Measurements from ENCODE around the gene PDGFRB. TPM values are rescaled to one million over a fixed set of nuclear protein-coding genes. Genes with fewer than 3 reads are reported as not detected.

Gene PDGFRB
- total and polyA plus RNA-seq, 10 of the 15 experiments (the other 5 are each of a cell fraction or from before 2014, with no cell fraction given) = 0.02 to 3.0 (median 1.0) TPM

DNA sequence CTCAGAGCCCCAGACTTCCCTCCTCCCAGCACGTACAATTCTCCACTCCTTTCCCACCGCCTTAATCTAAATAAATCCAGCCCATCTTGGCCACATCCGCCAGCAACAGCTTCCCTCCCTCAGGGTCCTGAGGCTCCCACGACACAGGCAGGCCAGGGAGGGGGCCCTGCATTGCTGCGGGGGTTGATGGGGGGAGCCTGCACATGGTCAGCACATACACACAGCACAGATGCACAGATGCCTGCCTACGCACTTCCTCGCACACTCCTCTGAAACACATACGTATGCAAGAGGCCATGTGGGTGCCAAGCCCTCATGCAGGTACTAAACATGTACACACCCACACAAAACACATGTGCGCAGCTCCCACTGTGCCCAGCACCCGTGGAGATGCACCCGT lies 14.8 kb downstream of the PDGFRB start (continued):
- TF ChIP-seq, protein P1, sequence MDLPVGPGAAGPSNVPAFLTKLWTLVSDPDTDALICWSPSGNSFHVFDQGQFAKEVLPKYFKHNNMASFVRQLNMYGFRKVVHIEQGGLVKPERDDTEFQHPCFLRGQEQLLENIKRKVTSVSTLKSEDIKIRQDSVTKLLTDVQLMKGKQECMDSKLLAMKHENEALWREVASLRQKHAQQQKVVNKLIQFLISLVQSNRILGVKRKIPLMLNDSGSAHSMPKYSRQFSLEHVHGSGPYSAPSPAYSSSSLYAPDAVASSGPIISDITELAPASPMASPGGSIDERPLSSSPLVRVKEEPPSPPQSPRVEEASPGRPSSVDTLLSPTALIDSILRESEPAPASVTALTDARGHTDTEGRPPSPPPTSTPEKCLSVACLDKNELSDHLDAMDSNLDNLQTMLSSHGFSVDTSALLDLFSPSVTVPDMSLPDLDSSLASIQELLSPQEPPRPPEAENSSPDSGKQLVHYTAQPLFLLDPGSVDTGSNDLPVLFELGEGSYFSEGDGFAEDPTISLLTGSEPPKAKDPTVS (IDR thresholded peaks at IDR 0.05; ENCODE audit: low read depth, low read length) = no peak
- TF ChIP-seq ZNF24 (IDR thresholded peaks at IDR 0.05) (no peak), SUPT20H (IDR thresholded peaks at IDR 0.05; ENCODE audit: borderline replicate concordance, control insufficient read depth, low read depth, low read length) (no peak), ZBED1 (IDR thresholded peaks at IDR 0.05; ENCODE audit: borderline replicate concordance) (no peak), ESRRA (IDR thresholded peaks at IDR 0.05; ENCODE audit: low read length) (no peak)
- TF ChIP-seq, protein P2, sequence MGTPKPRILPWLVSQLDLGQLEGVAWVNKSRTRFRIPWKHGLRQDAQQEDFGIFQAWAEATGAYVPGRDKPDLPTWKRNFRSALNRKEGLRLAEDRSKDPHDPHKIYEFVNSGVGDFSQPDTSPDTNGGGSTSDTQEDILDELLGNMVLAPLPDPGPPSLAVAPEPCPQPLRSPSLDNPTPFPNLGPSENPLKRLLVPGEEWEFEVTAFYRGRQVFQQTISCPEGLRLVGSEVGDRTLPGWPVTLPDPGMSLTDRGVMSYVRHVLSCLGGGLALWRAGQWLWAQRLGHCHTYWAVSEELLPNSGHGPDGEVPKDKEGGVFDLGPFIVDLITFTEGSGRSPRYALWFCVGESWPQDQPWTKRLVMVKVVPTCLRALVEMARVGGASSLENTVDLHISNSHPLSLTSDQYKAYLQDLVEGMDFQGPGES (IDR thresholded peaks at IDR 0.05) = no peak
- TF ChIP-seq, protein P3, sequence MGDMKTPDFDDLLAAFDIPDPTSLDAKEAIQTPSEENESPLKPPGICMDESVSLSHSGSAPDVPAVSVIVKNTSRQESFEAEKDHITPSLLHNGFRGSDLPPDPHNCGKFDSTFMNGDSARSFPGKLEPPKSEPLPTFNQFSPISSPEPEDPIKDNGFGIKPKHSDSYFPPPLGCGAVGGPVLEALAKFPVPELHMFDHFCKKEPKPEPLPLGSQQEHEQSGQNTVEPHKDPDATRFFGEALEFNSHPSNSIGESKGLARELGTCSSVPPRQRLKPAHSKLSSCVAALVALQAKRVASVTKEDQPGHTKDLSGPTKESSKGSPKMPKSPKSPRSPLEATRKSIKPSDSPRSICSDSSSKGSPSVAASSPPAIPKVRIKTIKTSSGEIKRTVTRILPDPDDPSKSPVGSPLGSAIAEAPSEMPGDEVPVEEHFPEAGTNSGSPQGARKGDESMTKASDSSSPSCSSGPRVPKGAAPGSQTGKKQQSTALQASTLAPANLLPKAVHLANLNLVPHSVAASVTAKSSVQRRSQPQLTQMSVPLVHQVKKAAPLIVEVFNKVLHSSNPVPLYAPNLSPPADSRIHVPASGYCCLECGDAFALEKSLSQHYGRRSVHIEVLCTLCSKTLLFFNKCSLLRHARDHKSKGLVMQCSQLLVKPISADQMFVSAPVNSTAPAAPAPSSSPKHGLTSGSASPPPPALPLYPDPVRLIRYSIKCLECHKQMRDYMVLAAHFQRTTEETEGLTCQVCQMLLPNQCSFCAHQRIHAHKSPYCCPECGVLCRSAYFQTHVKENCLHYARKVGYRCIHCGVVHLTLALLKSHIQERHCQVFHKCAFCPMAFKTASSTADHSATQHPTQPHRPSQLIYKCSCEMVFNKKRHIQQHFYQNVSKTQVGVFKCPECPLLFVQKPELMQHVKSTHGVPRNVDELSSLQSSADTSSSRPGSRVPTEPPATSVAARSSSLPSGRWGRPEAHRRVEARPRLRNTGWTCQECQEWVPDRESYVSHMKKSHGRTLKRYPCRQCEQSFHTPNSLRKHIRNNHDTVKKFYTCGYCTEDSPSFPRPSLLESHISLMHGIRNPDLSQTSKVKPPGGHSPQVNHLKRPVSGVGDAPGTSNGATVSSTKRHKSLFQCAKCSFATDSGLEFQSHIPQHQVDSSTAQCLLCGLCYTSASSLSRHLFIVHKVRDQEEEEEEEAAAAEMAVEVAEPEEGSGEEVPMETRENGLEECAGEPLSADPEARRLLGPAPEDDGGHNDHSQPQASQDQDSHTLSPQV (IDR thresholded peaks at IDR 0.05) = no peak
